Measurements from ENCODE around the gene OR56B4. TPM values are rescaled to one million over a fixed set of nuclear protein-coding genes. Genes with fewer than 3 reads are reported as not detected.

OR56B4 gene
- total RNA-seq, 1 donor from 2014 or later, result not detected

DNA sequence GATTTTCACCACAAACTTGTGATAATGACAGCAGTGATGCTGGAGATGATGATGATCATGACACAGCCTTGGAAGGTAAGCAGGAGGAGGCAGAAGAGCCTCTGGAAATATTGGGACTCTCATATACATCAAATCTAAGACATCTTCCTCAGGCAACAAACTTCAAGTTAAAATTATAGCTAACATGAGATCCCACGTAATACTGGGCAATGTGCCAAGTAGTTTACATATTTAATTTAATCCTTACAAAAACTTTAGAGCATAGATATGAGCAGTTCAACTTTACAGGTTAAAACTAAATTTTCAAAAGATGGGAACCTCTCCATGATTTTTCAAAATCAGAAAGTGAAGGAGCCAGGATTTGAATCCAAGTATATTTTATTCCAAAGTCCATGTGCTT lies 43.6 kb downstream of the OR56B4 start:
- no peak for DNase-seq (ENCODE audit: low spot score)

DNA sequence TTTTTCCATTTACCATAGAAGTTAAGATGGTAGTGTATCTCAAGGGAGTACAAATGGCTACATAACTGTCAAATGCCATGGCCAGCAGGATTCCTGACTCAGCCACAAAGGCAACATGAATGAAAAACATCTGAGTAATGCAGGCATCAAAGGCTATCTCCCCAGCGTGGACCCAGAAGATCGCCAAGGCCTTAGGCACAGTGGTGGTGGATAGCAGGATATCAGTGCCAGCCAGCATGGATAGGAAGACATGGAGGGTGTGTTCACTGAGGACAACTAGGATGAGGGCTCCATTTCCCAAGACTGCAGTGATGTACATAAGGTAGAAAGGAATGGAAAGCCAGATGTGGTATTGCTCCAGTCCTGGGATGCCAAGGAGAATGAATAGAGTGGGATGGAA lies 44.6 kb downstream of the OR56B4 start:
- no peak for DNase-seq (ENCODE audit: low spot score)

DNA sequence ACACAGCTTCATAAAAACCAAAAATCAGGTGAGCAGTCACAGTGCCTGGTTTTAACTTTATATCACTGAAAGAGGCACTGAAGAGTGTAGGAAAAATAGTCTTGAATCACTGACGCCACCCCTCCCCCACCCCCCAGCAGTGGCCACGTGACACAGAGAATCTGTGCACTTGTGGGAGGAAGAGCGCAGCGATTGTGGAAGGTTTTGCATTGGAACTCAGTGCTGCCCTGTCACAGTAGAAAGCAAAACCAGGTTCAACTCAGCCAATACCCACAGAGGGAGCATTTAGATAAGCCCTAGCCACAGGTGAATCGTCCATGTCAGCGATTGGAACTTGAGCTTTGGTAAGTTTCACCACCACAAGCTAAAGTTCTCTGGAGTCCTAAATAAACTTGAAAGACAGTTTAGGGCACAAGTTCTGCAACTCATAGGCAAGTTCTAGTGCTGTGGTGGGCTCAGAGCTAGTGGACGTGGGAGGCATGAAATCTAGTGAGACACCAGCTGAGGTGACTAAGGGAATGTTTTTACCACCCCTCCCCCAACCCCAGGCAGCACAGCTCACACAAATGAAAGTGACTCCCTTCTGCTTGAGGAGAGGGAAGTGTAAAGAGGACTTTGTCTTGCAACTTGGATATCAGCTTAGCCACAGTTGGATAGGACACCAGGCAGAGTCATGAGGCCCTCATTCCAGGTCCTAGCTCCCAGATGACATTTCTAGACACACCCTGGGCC lies 49.3 kb downstream of the OR56B4 start:
- DNase-seq (ENCODE audit: low spot score), result no peak

Other genes starting within 250 kb of the OR56B4 start
- not detected for gene OR52E8, start 250.0 kb upstream of the OR56B4 start, total RNA-seq
- not detected for gene OR52E4, start 227.1 kb upstream of the OR56B4 start, total RNA-seq
- gene OR52E5, start 214.5 kb upstream of the OR56B4 start, total RNA-seq, result not detected
- not detected for gene OR56A3, start 165.4 kb upstream of the OR56B4 start, total RNA-seq
- gene OR56A5, start 139.2 kb upstream of the OR56B4 start, total RNA-seq, result not detected
- gene OR52L1, start 120.7 kb upstream of the OR56B4 start, total RNA-seq, result not detected
- 0.10 TPM for gene OR56A4, start 100.7 kb upstream of the OR56B4 start, total RNA-seq
- 0.05 TPM for gene OR56A1, start 76.9 kb upstream of the OR56B4 start, total RNA-seq
- gene OR52B2, start 62.6 kb downstream of the OR56B4 start, total RNA-seq, result not detected
- gene OR52W1, start 91.5 kb downstream of the OR56B4 start, total RNA-seq, result not detected
- not detected for gene C11orf42, start 97.9 kb downstream of the OR56B4 start, total RNA-seq
- gene FHIP1B, start 127.0 kb downstream of the OR56B4 start, total RNA-seq, result 49.5 TPM
- 0.26 TPM for gene CNGA4, start 131.4 kb downstream of the OR56B4 start, total RNA-seq
- gene CCKBR, start 152.2 kb downstream of the OR56B4 start, total RNA-seq, result not detected
- gene CAVIN3, start 212.8 kb downstream of the OR56B4 start, total RNA-seq, result 39.0 TPM

All from ureter (tissue), 1 donor.